T-helper 1 cell (primary cell): ENCODE data around the gene NFIC.
A peak's percentile ranks its signal among the peaks of the same experiment; 100 is the strongest.
"Not testable (repeated sequence)": the region's sequence is repeated elsewhere in the genome, so short reads cannot be mapped to it uniquely, and the experiment has no call there.

ENCODE experiments used
- DNase-seq, 5 donors: peaks; one replicate each; pipeline ENCODE4 v3.0.0-alpha.2; 2012 to 2020
- total RNA-seq, 4 donors: gene quantifications; one replicate each; lab custom pipeline; 2026; lab: John Stamatoyannopoulos, UW

Gene NFIC
- total RNA-seq: 7.1 to 13.2 (median 11.4) reads per million in 4 donors

DNA sequence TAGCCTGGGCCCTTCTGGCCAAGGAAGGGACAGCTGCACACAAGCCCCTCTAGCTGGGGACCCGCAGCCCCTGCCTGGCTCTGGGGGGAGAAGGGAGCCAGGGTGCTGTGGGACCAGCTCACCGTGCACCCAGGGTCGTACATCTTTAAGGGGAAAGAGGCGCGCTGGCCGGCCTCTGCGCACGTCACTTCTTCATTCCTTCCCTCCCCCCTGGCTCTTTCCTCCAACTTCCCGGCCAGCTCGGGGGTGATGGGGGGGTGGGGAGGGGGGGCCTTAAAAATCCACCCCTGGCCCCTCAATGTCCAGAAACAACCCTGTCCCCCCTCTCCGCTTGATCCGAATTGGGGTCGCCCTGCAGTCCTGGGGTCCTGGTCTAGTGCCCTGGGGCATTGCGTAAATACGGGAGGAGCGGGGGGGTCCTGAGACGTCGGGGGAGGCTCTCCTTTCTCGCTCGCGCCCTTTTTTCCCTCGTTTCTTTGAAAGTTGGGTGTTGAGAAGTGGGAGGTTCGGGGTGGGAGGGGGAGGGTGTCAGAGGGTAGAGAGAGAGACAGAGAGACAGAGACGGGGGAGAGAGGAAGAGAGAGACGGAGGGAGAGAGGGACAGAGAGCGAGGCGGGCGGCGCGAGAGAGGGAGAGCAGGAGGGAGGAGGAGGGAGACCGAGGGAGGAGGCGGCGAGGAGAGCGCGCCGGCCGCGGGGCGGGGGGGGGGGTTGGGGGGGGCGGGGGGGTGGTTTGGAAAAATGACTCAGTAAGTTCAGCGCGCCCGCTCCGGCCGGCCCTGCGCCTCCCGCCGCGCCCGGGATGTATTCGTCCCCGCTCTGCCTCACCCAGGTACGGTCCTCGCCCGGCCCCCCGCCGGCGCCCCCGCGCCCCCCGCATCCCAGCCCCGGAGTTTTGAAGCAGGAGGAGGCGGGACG is at the start of gene NFIC:
Gene NFIC, plus strand, starts transcription at position 748 of the 917 bp plus-strand sequence. Its CDS starts 54 bp downstream, at position 802.
- DNase-seq: peak in 1 of 5 donors; percentile 31

DNA sequence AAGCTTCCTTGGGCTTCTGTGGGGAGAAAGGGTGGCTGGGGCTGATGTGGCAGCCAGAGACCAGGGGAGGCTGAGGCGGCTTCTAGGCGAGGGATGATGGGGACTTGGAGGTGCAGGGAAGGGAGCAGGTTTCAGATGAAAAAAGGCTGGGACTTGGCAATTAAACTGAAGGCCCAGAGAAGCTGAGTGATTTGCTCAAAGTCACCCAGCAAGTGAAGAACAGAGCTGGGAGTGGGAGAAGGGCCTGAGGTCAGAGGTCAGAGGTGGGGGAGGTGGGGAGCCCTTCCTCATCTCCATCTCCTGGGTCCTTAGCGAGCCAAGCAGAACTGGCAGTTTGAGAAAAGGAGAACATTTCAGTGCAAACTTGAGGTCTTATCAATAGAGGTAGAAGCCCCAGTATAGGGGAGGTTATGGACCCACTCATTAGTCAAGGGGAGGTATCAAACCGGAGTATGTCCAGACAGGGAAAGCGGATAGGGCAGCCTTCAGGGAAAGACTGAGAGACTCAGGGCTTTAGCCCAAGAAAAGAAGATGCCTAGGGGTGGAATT is 49.6 kb upstream of the NFIC start:
- DNase-seq: no peak

DNA sequence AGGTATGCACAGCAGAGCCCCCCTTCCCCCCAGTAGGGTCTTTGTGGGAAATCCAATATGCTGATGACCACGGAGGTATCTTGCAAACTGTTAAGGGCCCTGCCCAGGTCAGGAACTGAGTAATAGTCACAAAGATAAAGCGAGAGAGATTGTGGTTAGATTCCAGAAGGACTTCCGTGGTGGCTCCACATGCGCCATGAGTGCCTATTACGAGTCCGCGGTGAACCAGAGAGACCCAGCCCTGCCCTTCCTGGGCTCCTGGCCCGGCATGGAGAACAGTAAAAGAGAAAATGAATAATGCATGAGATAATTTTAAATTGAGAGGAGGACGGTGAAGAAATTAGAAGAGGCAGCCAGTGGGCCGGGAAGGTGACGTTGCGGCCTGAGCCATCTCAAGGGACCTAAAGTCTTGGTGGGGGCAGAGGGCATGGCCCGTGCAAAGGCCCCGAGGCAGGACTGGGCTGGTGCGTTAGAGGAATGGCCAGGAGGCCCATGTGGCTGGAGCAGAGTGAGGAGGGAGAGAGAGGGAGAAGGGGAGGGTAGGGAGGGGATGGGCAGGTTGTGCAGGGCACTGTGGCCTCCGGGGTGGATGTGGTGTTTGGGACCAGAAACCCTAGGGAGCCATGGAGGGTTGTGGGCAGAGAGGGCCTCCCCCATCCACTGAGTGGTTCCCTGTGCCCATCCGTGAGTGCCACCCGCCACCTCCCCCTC is 46.6 kb upstream of the NFIC start:
- no peak for DNase-seq

- DNase-seq: no peak
These were observed 46.1 kb upstream of the NFIC start for GRCh38 chr19:3320354-3320670.

DNA sequence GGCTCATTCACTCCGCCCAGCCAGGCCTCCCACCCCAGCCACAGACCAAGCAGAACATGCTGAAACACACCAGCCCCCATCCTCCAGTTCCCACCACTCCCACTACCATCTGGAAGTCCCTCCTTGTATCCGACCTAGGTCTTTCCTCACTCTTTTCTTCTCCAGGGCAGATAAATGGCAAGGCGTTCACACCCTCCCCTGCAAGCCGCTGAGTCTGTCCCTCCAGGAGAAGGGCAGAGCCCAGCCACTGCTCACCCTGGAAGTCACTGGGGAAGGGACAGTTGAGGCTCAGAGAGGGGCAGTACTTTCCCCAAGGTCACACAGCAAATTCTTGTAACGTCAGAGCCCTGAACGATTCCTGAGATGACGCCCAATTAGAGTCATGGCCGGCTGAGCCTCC is 45.5 kb upstream of the NFIC start:
- DNase-seq: no peak

DNA sequence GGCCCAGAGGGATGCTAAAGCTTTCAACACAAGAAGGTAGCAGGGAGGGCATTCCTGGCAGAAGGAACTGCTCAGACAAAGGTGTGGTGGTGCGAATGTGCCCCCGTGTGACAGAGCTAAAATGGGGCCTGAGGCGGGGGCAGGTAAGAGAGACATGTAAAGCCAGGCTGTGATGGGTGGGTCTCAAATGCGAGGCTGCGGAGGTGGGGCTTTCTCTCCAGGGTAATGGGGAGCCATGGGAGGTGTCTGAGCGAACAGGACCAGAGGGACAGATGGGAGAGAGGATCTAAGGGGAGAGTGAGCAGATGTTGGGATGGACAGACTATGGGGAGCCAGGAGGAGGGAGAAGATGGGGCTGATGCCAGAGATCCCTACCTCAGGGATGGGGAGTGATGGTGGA is 44.7 kb upstream of the NFIC start:
- DNase-seq: no peak

- DNase-seq: no peak
These were observed 44.0 kb upstream of the NFIC start for GRCh38 chr19:3322199-3322978.

DNA sequence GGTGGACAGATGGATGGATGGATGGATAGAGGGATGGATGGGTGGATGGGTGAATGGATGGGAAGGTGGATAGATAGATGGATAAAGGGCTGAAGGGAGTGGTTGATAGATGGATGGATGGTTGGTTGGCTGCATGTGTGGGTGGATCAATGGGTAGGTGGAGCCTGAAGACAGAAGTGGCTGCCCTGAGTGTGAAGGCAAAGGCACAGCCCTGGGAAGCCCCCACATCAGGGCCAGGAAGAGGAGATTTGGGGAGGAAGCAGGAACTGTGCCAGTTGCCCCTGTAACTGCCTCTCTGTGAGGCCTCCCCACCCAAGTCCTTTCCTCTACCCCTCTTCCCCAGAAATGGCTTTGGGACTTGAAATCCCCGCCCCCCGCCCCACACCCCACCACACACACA is 43.4 kb upstream of the NFIC start:
- no peak for DNase-seq

- no peak for DNase-seq
These were observed 42.7 kb upstream of the NFIC start for GRCh38 chr19:3323658-3324057.

GRCh38 chr19:3324405-3324856 is 42.0 kb upstream of the NFIC start:
- peak; percentile 26 to 70 (median 56) for DNase-seq

GRCh38 chr19:3325451-3325850 is 40.9 kb upstream of the NFIC start:
- DNase-seq: no peak

GRCh38 chr19:3328743-3329142 is 37.6 kb upstream of the NFIC start:
- no peak for DNase-seq

DNA sequence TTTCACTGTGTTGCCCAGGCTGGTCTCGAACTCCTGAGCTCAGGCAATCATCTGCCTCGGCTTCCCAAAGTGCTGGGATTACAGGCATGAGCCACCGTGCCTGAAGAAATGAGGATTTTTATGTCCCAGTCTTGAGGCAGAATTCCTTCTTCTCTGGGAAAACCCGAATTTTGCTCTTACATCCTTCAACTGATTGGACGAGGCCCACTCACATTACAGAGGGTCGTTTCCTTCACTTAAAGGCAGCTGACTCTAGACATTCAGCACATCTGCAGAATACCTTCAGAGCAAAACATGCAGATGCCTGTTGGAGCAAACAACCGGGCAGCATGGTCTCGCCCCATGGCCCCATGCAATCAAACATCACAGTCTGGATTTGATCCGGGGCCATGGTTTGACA is 36.3 kb upstream of the NFIC start:
- no peak for DNase-seq

- not testable (repeated sequence) for DNase-seq
These were observed 34.2 kb upstream of the NFIC start for GRCh38 chr19:3332232-3332631.

DNA sequence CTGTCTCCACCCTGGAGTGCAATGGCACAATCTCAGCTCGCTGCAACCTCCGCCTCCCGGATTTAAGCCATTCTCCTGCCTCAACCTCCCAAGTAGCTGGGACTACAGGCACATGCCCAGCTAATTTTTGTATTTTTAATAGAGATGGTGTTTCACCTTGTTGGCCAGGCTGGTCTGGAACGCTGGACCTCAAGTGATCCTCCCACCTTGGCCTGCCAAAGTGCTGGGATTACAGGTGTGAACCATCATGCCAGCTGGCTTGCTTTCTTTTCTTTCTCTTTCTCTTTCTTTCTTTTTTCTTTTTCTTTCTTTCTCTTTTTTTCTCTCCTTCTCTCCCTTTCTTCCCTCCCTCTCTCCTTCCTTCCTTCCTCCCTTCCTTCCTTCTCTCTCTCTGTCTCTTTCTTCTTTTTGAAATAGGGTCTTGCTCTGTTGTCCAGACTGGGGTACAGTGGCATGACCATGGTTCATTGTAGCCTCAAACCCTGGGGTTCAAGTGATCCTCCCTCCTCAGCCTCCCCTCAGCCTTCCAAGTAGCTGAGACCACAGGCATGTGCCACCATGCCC is 33.3 kb upstream of the NFIC start:
- no peak for DNase-seq

GRCh38 chr19:3333662-3334061 is 32.7 kb upstream of the NFIC start:
- DNase-seq: no peak

GRCh38 chr19:3334749-3335430 is 31.5 kb upstream of the NFIC start:
- DNase-seq: not testable (repeated sequence)

GRCh38 chr19:3335431-3336350 is 30.7 kb upstream of the NFIC start:
- no peak for DNase-seq

- DNase-seq: no peak
These were observed 30.1 kb upstream of the NFIC start for GRCh38 chr19:3336351-3336679.

DNA sequence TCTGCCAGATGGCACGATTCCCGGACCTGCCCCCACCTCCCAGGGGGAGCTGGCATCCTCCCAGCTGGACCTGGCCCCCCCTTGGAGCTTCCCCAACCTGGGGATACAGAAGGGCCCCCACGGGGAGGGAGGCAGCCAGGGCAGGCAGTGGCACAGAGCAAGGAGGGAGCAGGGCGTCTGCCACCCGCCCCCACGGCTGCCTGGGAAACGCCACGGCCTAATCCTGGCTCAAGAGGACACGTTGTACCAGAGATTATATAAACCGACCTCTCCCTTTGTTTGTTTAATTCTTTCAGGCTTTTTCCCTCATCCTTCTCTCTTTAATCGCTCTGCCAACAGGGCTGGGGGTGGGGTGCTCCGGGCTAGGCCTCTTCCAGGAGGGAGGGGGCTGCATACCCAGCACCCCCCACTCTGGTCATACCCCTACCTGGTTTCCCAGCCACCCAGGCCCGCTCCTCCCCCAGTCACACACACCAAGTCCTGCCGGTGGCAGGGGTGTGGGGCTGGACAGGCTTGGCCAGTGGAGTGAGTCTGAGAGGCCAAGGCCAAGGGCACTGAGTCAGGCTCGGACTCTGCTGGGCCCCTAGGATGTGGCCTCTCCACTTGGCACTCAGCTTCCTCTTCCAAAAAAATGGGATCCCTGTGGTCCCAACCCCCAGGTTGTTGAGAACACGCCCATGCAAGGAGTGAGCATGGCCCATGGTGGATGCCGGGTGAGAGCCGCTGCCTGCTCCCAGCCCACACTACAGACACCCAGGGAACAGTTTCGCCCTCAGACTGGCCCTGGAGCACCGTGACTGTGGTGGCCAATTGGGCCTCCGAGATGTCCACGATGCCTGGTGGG is 29.5 kb upstream of the NFIC start:
- DNase-seq: no peak
